Thoracic aorta (tissue), 2 donors: ENCODE results near the gene PRR18. TPM values are rescaled to one million over a fixed set of nuclear protein-coding genes. Genes with fewer than 3 reads are reported as not detected.

Source experiments
- ATAC-seq: fragments of 150-250 bp; one replicate; pipeline ENCODE4 v1.8.0; 2017; ENCODE audit warnings: low read depth; ENCODE audit not compliant: insufficient number of reproducible peaks, low FRiP score
- DNase-seq: peaks from one replicate; pipeline ENCODE4 v3.0.0-alpha.2; 2020; ENCODE audit warnings: low spot score
- H3K27ac ChIP-seq, 2 donors: fragments of 200-600 bp; sonication (generic); 1 replicate in 1 of 2; 2 replicates in 1 of 2; pipeline ENCODE4 v1.5.1; 2016; ENCODE audit warnings: mild to moderate bottlenecking in 2 of 2, moderate library complexity in 2 of 2
- H3K27me3 ChIP-seq: fragments of 200-600 bp; sonication (generic); replicated peaks from 2 replicates; pipeline ENCODE4 v1.6.0; 2016; ENCODE audit warnings: mild to moderate bottlenecking; ENCODE audit not compliant: insufficient read depth
- H3K36me3 ChIP-seq: fragments of 200-600 bp; sonication (generic); one replicate; pipeline ENCODE4 v1.5.1; 2016
- H3K4me1 ChIP-seq, 2 donors: fragments of 200-600 bp; sonication (generic); 1 replicate in 1 of 2; 2 replicates in 1 of 2; pipeline versions ENCODE4 v1.5.1 to v1.6.0; 2016; ENCODE audit warnings: low read depth in 2 of 2, mild to moderate bottlenecking in 1 of 2; ENCODE audit not compliant: control insufficient read depth in 1 of 2
- H3K4me3 ChIP-seq: fragments of 200-600 bp; sonication (generic); 2 replicates; pipeline ENCODE4 v1.5.1; 2016; ENCODE audit warnings: mild to moderate bottlenecking
- H3K9me3 ChIP-seq: fragments of 200-600 bp; sonication (generic); 2 replicates; pipeline ENCODE4 v1.5.1; 2016
- CTCF ChIP-seq: fragments of 200-600 bp; sonication (generic); IDR thresholded peaks from one replicate; pipeline ENCODE4 v1.5.1; 2019; ENCODE audit warnings: antibody characterized with exemption
- total RNA-seq, 2 donors: library from RNA; depleted of rRNA; stranded (reverse); fragments of >200 nt; gene quantifications; one replicate each; pipeline versions ENCODE4 v1.1.0 to v1.2.3, GENCODE V29; 2016

PRR18 gene
- total RNA-seq, 2 donors from 2014 or later = not detected

DNA sequence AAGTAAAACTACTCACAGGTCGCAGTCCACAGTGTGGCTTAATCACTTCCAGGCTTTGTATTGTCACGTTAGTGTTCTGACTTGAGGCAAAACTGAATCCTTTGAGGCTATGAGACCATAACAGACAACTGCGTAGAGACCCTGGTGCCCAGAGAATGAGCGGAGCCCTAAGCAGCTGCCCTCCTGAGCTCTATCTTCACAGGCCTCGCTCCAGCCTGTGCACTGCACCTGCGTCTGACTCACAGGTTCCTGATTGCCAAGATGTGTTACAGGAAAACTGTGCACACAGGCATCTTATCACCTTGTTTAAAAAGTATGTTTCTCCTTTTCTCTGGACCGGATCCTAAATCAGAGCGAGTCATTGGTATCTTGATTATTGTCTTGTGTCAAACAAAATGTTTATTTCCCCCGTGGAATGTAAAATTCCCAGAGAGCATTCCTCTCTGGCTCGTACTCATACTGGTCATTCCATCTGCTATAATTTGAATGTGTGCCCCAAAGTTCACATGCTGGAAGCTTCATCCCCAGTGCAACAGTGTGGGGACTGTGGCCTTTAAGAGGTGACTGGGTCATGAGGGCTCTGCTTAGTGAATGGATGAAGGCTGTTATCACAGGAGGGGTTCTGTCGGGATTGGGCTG lies 25.7 kb downstream of the PRR18 start:
- DNase-seq = no peak
- TF ChIP-seq CTCF = no peak
- Histone ChIP-seq H3K36me3 (no peaks in the 10 kb centered on the region), H3K9me3 (no peaks in the 10 kb centered on the region), H3K4me3 (no peak overlapping the region), H3K27me3 (no peaks in the 10 kb centered on the region), H3K27ac (no peak overlapping the region), H3K4me1 (no peaks in the 10 kb centered on the region)
- ATAC-seq = no peak

GRCh38 chr6:166281104-166281503 lies 27.1 kb downstream of the PRR18 start:
- H3K36me3 ChIP-seq = no peaks in the 10 kb centered on the region
- no peak overlapping the region for H3K4me3 ChIP-seq
- H3K9me3 ChIP-seq = no peaks in the 10 kb centered on the region
- ATAC-seq = no peak
- H3K27me3 ChIP-seq = no peaks in the 10 kb centered on the region
- no peak for DNase-seq
- peaks cover 0 to 6% of the 10 kb centered on the region in 2 donors for H3K4me1 ChIP-seq
- TF ChIP-seq CTCF = no peak
- H3K27ac ChIP-seq = no peak overlapping the region

- Histone ChIP-seq H3K9me3 (no peaks in the 10 kb centered on the region), H3K36me3 (no peaks in the 10 kb centered on the region), H3K4me1 (peaks cover 0 to 6% of the 10 kb centered on the region in 2 donors), H3K27ac (no peak overlapping the region), H3K4me3 (no peak overlapping the region), H3K27me3 (no peaks in the 10 kb centered on the region)
- no peak for TF ChIP-seq CTCF
- ATAC-seq (no peak), DNase-seq (no peak)
Observed at GRCh38 chr6:166279393-166279679, 28.9 kb downstream of the PRR18 start.

DNA sequence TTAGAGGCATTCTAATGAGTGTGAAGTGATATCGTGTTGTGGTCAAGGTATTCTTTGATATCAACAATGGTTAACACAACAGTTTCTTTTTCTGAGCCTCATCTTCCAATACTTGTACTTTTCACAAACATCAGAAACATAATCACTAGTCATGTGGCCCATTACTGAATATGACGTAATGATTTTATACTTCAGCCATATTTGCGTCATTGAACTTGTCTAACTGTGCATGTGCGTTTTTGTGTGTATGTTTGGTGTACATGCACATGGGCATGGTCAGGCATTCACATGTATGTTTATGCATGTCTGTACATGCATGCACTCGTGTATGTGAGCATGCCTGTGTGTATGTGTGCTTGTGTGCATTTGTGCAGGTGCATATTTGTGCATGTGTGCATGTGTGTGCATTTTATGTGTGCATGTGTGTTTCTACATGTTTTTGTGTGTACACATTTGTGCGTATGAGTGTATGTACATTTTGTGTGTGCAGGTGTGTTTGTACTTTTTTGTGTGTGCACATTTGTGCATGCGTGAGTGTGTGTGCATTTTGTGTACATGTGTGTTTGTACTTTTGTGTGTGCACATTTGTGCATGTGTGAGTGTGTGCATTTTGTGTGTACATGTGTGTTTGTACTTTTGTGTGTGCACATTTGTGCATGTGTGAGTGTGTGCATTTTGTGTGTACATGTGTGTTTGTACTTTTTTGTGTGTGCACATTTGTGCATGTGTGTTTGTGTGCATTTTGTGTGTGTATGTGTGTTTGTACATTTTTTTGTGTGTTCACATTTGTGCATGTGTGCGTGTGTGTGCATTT lies 29.4 kb downstream of the PRR18 start:
- Histone ChIP-seq H3K9me3 (no peaks in the 10 kb centered on the region), H3K27me3 (no peaks in the 10 kb centered on the region), H3K36me3 (no peaks in the 10 kb centered on the region), H3K4me1 (peaks cover 0 to 6% of the 10 kb centered on the region in 2 donors), H3K27ac (no peak overlapping the region), H3K4me3 (no peak overlapping the region)
- ATAC-seq (no peak), DNase-seq (no peak)
- no peak for TF ChIP-seq CTCF

DNA sequence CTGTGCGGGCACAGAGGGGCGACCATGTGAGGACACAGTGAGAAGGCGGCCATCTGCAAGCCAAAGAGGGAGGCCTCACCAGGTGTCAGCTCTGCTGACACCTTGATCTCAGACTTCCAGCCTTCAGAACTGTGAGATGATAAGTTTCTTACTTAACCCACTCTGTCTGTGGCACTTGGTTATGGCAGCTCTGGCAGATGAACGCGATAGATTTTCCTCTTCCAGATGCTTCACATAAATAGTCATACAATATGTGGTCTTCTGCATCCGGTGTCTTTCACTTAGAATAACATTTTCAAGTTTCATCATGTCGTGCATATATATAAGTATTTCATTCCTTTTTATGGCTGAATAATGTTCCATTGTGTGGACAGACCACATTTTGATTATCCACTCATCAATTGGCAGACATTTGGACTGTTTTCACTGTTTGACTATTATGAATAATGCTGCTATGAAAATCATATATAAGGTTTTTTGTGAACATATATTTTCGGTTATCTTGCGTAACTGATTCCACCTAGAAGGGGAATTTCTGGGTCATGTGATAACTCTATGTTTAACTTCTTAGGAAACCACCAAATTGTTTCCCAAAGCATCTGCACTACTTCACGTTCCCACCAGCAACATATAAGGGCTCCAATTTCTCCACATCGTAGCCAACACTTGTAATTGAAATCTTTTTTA lies 30.2 kb downstream of the PRR18 start:
- Histone ChIP-seq H3K9me3 (no peaks in the 10 kb centered on the region), H3K27me3 (no peaks in the 10 kb centered on the region), H3K4me1 (peaks cover 0 to 6% of the 10 kb centered on the region in 2 donors), H3K36me3 (no peaks in the 10 kb centered on the region), H3K4me3 (no peak overlapping the region), H3K27ac (no peak overlapping the region)
- ATAC-seq (no peak), DNase-seq (no peak)
- no peak for TF ChIP-seq CTCF
